Posterior cingulate gyrus (tissue), 11 donors: Measurements from ENCODE around the gene DOCK10.

Source experiments
- DNase-seq, 10 donors: peaks; one replicate each; pipeline versions ENCODE4 v3.0.0 to v3.0.0-alpha.2; 2020 to 2021; ENCODE audit warnings: mixed read lengths in 3 of 10
- intact Hi-C: fragments of 100-400 bp; cut with DNase I; formaldehyde crosslinking; loops from one replicate; pipeline ENCODE4 v1.15.1; 2023

DOCK10 gene

DNA sequence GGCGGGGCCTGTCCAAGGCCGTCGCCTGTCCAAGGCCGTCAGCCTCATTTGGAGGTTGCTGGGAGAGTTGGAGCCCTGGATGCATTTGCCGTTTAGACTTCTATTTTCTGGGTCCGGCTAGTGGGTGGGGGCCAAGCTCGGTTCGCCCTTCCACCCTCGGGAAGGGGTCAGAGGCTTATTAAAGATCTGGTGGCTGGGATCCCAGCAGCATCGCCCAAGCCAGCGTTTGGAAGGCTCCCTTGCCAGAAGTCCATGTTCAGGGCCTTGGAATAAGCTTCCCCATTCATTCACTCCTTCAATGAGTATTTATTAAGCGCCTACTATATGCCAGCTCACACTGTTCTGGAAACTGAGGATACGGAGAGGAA, 516 bp upstream of the DOCK10 start:
- DNase-seq: no peak
- intact Hi-C loops: loop anchor here (1.0 kb wide), 1 partner anchor 72 kb away; no protein-coding TSS in a partner anchor

DNA sequence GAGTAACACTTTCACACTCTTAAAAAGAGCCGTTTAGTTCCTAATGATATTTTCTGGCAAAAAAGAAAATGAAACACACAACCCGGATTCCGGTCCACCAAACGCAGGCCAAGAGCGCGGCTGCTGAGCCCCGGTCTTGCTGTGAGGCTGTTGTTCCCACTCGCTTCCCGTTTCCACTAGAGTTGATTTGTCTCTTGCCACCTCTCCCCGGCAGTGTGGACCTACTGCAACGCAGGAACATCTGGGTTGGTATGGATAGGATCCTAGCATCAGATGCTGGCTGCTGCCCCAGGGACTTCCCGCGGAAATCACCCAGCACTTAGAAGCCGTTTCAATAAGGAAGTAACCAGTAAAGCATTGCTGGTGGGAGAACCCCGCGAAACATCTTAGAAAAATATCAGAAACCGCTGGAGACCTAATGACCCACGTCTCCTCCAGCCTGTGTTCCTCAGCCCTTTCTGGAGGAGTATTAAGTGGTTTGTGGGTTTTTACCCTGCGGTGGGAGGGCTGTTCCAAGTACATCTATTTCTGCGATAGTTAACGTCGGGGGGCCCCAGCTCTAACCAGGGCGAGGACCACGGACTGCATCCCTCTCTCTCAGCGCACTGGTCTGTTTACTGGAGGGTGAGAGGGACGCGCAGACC, 939 bp downstream of the DOCK10 start:
- intact Hi-C loops: no loop called here
- peak in 9 of 10 donors; percentile 28 to 90 (median 42) for DNase-seq

DNA sequence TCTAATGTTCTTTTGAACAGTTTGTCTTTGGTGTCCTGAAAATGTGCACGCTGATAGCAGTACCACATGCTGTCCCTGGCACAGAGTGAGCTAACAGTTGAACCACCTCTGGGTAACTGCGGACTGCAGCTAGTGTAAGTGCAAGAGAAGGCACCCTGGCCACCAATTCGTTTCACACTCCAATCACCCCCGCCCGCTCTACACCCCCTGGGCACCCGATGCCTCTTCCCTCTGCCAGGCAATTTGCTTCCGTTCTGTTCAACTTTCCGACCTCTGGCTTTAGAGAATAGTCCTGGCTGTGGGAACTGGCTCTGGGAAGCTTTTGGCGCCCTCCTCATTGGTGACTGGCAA, 1.4 kb downstream of the DOCK10 start:
- intact Hi-C loops: no loop called here
- peak in 6 of 10 donors; percentile 13 to 67 (median 28) for DNase-seq

DNA sequence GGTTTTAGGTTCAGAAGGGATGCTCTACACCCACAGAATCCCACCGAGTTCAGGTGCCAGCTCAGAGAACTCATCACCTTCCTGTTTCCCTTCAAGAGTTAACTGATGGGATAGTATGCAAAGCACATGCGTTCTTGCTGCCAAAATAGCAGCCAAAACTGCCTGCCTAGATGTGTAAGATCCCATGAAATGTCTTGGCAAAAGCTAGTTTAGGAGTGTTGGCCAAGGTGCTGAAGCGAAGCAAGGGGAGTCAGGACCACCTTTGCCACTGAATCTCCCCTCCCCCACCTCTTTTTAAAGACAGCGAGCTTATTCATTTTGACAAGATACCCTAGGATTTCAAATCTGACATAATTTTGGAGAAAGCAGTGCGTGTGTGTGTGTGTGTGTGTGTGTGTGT, 2.1 kb downstream of the DOCK10 start:
- intact Hi-C loops: no loop called here
- DNase-seq: no peak

DNA sequence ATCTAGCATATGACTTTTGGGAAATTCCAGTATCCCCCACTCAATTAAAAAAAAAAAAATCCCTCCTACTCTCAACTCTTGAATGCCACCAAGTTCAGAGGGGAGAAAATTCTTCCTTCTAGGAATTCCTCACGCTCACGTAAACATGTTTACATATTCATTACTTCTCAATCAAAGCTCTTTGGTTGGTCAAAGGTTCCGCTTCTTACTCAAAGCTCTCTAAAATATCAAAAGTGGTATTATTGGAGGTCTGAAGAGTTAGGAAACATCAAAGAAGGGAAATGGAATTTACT, 4.1 kb downstream of the DOCK10 start:
- intact Hi-C loops: no loop called here
- DNase-seq: no peak

DNA sequence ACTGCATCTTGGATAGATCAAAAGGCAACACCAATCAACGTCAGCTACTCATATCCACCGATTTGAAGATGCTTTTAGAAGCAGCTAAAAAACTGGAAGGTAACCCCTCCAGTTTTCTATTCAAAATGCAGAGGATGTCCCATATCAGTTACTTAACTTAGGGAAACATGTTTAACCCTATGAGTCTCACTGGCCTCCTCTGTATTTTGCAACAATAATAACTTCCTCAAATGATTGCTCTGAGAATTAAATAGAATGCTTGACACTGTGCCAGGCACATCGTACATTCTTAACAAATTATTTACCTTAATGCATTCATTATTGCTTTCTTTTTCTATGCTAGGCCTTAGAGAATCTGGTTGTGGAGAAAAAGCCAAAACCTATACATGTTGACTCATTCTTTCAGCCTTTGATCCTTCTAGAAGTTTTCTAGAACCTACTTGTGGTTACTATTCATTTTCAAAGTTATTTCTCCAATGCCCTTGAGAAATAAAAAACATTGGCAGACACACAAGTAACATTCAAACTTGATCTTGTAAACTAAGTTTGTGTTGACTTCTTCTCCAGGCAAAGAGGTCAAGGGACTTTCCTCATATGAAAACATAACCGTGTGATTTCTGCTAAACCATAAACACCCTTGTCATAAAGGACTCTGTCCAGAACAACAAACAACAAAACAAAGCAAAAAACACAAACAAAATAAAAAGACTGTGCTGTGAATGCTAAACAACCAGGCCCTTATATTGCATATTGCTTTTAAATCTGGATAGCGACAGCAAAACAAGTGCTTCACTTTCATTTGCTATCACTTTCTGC, 4.6 kb downstream of the DOCK10 start:
- intact Hi-C loops: no loop called here
- no peak for DNase-seq

DNA sequence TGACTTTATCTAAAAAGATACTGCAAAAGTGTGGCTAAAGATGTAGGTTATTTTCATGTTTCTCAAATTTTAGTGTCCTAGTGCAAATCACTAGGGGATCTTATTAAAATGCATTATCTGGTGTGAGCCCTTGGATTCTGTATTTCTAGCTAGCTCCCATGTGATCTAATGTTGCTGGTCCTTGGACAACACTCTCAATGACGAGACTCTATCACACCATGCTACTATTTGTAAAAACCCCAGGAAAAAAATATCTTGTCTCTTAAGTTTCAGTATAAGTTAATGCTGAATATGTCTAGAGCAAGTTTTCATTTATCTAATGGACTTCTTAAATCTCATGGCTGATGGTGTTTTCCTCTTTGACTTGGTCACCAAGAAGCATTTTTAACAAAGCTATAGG, 5.8 kb downstream of the DOCK10 start:
- no peak for DNase-seq
- intact Hi-C loops: no loop called here

DNA sequence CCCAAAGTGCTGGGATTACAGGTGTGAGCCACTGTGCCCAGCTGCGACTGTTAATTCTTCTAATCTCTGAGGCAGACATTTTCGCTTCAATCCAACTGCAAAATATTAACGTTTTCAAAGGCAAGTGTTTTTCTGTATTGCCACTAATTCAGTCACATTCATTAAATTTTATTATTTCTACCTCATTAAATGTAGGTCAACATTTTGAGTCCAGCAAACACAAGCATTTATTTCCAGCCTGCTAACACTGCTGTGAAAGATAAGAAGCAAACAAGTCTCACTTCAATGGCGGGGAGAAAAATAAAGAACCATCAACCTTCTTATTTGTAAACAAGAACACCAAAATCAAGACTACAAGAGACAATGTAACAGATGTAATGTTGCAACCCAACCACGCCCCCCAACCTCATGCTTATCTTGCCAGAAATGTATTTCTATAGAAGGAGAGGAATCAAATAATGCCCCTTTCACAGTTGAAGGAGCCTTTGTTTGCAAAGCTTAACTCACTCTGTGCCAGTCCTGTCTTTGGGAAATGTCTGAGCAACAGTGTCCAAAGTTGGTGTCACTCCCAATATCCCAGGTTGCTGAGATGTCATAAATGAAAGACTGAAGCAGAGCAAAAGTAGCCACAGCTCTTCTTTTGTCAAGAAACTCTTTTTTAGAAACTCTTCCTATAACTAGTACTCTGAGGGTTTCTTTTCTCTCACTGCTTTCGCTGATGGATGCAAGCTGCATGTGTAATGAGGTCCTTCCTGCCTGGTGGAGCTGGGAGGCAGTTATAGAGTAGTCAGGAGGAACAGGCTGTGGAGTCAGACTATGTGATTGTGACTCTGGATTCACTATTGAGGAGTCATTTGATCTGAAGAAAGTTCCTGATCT, 8.6 kb downstream of the DOCK10 start:
- intact Hi-C loops: no loop called here
- DNase-seq: peak in 1 of 10 donors; percentile 43

DNA sequence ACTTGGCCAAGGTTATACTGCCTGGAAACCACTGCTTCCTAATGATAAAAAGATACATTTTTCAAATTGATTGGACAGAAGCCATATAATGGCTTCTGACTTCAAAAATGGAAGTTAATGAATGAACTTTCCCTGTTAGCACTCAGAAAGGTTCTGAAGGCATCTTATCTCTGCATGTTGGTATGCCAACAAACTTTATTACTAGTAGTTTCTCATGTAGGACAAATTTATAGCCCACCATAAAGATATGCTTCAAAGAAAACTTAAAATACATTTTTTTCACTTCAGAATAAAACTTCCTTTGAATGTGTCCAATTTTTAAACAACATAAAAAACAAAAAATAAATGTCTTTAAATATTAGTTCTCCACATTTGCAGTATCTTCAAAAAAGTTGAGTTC, 10.0 kb downstream of the DOCK10 start:
- DNase-seq: no peak
- intact Hi-C loops: no loop called here

DNA sequence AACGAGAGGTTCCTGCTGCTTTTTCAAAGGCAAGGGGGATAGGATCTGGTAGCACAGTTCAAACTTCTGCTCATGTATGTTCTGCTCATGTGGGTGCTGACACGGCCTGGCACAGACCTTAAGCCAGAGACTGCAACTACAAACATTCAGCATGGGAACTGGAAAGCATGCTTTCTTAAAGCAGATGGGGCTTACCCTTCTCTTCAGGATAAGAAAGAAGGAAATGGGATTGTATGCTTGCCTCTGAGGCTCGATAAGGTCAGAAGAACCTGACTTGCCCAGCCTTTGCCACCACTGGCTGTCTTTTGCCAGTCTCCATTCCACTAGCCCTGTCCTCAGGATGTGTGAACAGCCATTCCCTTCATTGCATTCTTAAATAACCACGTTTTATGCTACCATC, 10.7 kb downstream of the DOCK10 start:
- DNase-seq: no peak

DNA sequence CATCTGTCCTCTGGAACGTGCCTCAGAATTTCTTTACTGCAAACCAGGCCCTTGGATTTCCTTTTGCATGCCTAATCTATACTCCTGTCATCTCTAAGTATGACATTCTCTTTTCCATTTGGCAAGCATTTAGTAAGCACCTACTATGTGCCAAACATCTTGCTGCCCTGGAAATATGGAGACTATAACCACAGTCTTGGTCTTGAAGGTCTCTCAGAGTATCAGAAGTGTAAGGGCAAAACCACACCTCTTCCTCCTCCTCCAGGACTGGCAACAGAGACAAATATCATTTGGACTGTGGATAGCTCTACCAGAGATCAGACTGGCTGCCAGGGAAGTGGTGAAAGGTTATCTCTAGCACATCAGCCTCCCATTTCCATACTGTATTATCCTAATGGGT, 11.4 kb downstream of the DOCK10 start:
- intact Hi-C loops: no loop called here
- no peak for DNase-seq

More for the DNA sequence above, 10.7 kb downstream of the DOCK10 start:
- intact Hi-C loops: no loop called here

DNA sequence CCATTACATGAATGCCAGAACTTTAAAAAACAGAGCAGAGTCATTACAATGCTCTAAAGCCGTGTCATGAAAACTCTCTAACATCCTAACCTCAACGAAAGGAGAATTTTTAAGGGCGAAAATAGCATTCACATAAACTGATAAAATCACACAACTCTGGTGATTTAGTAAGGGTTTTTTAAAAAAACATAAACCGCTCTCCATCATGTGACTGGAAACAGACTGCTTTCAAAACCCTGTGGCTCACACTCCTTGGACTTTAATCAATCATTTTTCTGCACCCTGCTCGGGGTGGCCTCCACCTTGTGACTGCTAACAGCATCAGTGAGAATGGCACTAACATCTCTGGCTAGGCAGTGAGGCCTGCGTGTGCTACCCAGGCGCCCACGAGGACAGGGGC, 12.1 kb downstream of the DOCK10 start:
- no peak for DNase-seq
- intact Hi-C loops: no loop called here

DNA sequence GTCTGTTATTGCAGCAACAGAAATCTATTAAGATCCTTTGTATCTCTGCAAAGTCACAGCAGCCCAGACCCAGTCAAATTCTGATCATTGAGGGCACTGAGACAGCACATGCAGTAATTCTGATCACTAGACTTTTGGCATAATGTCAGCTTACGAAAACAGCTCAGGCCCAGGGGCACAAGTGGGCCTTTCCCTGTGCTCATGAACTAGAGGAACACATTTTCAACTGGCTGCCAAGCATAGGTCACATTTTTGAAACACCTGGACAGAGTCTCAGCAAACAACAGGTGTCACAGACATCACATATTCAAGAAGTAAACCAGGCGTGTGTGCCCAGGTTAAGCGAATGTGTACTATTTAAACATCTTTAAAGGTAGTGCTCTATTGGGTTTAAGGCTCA, 13.7 kb downstream of the DOCK10 start:
- no peak for DNase-seq
- intact Hi-C loops: no loop called here

DNA sequence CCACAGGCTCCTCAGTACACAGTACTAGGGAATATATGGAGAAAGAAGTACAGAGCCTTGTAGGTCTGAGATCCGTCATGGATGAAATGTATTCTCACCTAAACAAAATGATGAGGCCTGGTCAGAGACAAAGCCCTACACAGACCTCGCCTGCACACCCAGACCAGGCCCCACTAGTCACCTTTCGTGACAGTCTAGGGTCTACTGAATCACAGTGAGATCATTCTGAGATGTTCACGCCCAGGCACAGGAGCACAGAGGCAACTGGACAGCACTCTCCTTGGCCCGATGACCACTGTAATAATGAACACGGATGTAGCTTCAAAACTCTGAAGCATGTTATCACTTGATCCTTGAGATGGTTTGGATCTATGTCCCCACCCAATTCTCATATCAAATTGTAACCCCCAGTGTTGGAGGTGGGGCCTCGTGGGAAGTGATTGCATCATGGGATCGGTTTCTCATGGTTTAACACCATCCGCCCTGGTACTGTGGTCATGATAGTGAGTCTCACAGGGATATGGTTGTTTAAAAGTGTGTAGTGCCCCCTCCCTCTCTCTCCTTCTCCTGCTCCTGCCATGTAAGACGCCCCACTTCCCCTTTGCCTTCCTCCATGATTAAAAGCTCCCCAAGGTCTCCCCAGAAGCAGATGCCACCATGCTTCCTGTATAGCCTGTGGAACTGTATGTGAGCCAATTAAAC, 15.1 kb downstream of the DOCK10 start:
- DNase-seq: no peak
- intact Hi-C loops: no loop called here

DNA sequence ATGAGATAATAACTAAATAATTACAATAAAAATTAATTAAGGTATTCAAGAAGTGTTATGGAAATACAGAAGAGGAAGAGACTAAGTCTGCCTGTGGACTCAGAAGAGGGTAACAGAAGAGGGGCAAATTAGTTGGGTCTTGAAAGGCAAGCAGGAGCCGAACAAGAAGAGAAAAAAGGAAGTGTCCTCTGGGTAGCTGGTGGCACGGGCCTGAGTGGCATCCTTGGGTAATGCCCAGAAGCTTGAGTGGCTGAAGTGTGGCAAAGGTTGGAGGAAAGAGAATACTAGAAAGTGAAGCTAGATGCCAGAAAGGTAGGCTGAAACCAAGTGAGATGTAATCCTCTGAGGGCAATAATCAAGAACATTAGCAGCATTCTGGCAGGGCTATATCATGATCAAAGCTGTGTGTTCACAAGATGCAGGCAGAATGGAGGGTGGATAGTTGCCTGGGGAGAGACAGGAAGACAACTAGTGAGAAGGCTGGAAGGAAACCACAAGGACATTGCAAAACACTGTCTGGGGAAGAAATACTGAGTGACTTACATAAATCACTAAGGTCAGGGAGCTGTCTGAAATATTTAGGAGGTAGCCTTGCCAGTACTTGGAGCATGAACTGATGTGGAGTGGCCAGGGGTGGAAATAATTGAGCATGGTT, 16.2 kb downstream of the DOCK10 start:
- peak in 1 of 10 donors; percentile 13 for DNase-seq
- intact Hi-C loops: no loop called here

DNA sequence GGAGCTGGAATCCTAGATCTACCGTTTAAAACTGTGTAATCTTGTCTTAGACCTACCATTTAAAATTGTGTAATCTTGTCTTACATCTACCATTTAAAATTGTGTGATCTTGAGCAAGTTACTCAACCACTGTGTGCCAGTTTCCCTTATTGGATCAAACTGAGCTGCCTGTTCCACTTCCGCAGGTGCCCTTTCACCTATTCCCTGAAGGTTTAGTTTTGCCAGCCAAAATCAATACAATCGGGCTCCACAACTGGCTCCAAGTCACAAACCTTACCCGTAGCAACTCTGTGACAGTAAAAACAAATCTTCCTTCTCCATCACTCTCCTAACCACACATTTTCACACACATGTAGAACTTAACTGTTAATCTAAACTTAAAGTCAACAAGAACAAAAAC, 20.1 kb downstream of the DOCK10 start:
- intact Hi-C loops: no loop called here
- DNase-seq: no peak

DNA sequence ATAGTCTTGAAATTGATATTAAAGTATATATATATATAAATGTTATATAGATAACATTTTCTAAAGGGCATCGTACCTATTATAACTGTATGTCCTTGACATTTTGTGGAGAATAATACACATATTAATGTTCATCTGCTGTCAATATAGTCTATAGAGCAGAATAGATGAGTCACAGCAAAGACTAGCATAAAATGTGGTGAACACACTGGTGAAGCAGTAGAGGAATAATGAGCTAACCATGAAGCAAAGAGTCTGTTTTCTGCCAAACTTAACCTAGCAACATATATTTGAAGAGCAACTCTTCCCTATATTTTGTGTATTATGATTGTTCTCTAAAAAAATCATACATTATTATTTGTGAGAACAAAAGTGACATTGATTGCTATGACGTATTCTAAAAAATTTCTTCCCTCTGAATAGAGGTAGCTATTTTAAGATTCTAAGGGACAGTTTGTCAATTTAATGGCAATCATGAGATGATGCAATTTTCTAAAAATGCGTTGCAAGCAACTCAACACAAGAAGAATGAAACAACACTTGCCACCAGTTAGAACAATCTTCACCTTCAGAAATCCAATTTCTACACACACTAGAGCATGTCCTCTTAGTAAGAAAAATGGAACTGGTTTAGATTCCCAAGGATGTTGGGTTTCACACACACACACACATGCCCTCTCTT, 22.0 kb downstream of the DOCK10 start:
- intact Hi-C loops: no loop called here
- DNase-seq: no peak

DNA sequence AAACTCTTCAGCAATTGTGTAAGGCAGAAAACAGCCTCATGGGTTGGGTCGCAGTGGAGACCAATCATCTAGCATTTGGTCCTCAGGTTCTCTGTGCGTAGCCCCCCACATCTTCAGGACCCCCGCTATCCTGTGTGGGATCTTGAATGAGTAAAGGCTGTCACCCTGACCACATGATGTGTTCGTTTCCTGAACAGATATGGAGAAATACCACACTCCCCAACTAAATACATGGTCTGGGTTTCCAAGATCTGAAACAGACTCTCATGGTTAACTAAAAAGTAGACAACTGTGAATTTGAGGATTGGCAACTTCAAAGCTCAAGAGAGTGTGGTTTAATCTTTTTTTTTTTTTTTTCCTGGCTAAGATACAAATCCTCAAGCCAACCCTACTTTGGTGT, 23.2 kb downstream of the DOCK10 start:
- no peak for DNase-seq
- intact Hi-C loops: no loop called here

DNA sequence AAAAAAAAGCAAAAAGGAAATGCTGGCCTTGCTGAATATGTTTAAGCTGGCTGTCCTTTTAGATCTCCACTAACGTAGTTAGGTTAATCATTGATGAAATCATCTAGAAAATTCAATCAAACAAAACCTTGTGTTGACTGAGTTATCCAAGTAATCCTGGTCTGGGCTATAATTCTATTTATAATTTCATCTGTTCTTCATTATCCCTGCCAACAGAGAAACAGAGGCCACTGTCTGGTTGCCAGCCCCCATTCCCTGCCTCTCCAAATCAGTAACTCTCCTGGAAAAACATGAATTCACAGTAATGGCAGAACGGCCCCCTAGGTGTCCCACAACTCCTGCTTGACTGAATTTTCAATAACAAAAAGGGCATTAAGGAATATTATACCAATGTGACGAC, 24.6 kb downstream of the DOCK10 start:
- intact Hi-C loops: no loop called here
- DNase-seq: no peak

DNA sequence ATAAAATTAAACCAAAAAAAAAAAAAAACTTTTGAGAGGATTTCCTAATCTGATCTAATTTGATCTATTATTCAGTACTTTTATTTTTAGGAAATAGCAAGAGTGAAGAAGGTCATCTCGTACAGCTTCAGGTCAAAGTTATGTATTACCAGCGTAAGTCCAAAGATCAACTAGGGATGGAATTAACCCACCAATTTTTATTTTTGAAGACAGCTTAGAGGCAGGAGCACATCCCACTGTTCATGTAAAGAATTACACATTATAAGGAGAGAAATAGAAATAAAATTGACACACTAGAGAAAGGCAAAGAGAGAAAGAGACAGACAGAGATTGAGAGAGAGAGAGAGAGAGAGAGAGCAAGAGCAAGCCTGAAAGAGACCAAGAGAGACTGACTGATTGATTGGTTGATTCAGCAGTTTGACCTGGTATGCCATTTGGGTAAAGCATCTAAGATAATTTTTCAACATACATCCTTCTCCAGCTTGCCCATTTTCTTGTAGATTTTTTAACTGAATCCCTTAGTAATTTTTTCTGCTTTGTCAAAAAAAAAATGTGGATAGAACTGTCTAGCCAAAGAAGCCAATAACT, 25.1 kb downstream of the DOCK10 start:
- no peak for DNase-seq
- intact Hi-C loops: no loop called here
